ENCODE results near the gene KRTAP10-12. TPM values are rescaled to one million over a fixed set of nuclear protein-coding genes. Genes with fewer than 3 reads are reported as not detected.

The KRTAP10-12 gene
- total RNA-seq, 1 donor, result not detected

DNA sequence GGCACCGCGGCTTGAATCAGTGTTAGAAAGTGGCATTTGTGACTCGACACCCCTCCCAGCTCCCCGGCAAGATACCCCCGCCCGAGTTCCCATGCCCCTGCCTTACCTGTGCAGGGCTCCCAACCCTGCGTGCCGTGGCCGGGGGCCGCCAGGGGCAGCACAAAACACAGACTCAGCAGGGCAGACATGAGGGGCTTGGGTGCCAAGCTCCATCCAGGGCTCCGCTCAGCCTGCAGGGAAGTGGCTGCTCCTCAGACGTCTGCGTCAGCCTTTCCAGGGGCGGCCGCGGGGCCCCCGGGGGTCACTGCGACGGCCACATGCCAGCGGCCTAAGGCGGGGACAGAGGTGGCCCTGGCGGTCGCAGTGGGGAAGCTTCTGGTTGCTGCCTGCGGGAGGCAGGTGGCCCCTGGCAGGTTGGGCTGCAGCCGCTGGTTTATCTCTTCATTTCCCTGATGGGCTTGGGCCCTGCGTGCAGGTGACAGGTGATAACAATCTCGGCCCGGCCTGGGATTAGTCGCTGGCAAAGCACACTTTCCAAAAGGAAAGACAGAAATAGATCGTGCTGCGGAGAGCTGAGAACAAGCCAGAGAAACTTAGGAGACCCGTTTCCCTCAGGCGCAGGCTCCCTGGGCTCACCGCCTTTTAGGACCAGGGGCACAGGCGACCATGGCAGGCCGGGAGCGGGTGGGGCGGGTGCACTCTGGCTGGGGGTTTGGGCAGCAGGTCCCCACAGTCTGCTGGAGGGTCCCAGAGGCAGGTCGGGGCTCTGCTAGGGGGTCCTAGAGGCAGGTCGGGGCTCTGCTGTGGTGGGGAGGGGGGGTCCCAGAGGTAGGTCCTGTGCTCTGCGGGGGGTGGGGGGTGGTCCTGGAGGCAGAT lies 14.6 kb downstream of the KRTAP10-12 start, which contains the start of gene TSPEAR:
Gene TSPEAR (minus strand): TSS at position 246 of the 876 bp plus-strand sequence. CDS start 58 bp downstream, at position 188.
- Histone ChIP-seq H3K27me3 (ENCODE audit: insufficient read depth, low read length) (peaks cover 79% of the 10 kb centered on the region), H3K4me3 (ENCODE audit: insufficient read depth, low read length) (no peak within 1 kb of the TSS), H3K36me3 (ENCODE audit: insufficient read depth, low read length) (no peaks in the 10 kb centered on the region), H3K79me2 (ENCODE audit: insufficient read depth, low read length) (no peaks in the 10 kb centered on the region), H3K4me2 (ENCODE audit: insufficient read depth, low read length) (no peak within 1 kb of the TSS), H4K20me1 (ENCODE audit: insufficient read depth, low read length) (no peaks in the 10 kb centered on the region), H3K27ac (ENCODE audit: low read depth, low read length) (no peak within 1 kb of the TSS), H2AFZ (ENCODE audit: low read length) (no peak within 1 kb of the TSS), H3K9me3 (ENCODE audit: low read depth, low read length) (no peaks in the 10 kb centered on the region), H3K4me1 (ENCODE audit: insufficient read depth, low read length) (no peaks in the 10 kb centered on the region)
- DNase-seq (ENCODE audit: insufficient read length, low spot score, missing footprints), result peak; percentile 79
- TF ChIP-seq CTCF (IDR thresholded peaks at IDR 0.05; ENCODE audit: extremely low read depth, low read depth, low read length), result no peak

DNA sequence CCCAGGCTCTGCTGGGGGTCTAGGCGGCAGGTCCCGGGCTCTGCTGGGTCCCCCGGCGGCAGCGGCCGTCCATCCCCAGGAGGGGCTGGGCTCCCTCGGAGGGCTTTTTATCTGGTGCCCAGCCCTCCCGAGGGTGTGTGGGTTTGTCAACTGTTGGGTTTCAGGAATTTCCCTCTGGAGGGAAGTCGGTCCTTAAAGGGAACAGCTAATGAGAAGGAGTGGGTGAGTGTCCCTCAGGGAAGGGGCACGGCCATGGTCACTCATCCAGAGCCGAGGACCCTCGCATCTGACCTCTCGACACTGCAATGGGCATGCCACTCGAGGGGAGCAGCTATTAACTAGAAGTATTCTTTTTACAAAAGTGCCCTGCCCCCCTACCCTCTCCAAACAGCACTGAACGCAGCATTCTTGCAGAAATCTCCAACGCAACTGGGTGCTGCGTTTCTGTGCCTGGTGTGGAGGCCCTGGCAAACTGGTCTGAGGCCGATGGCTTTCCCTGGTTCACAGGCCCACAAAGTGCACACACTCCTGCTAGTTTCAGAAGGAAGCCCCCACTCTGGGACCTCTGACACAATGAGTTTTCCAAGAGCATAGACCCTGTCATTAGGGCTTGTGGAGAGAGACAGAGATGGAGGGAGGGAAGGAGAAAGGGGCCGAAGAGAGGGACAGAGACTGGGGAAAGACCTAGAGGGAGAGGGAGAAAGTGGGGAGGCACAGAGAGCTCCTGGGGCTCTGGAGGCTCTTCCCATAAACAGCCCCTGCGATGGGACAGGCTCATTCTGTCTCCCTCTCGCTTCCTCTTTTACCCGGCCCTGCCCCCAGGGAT lies 15.4 kb downstream of the KRTAP10-12 start:
- Histone ChIP-seq H2AFZ (ENCODE audit: low read length) (no peak overlapping the region), H3K27me3 (ENCODE audit: insufficient read depth, low read length) (peaks cover 74% of the 10 kb centered on the region), H3K36me3 (ENCODE audit: insufficient read depth, low read length) (no peaks in the 10 kb centered on the region), H3K4me2 (ENCODE audit: insufficient read depth, low read length) (no peak overlapping the region), H3K79me2 (ENCODE audit: insufficient read depth, low read length) (no peaks in the 10 kb centered on the region), H3K27ac (ENCODE audit: low read depth, low read length) (no peak overlapping the region), H3K9me3 (ENCODE audit: low read depth, low read length) (no peaks in the 10 kb centered on the region), H3K4me3 (ENCODE audit: insufficient read depth, low read length) (no peak overlapping the region), H3K4me1 (ENCODE audit: insufficient read depth, low read length) (no peaks in the 10 kb centered on the region), H4K20me1 (ENCODE audit: insufficient read depth, low read length) (no peaks in the 10 kb centered on the region)
- TF ChIP-seq CTCF (IDR thresholded peaks at IDR 0.05; ENCODE audit: extremely low read depth, low read depth, low read length), result no peak
- peak; percentile 51 for DNase-seq (ENCODE audit: insufficient read length, low spot score, missing footprints)

DNA sequence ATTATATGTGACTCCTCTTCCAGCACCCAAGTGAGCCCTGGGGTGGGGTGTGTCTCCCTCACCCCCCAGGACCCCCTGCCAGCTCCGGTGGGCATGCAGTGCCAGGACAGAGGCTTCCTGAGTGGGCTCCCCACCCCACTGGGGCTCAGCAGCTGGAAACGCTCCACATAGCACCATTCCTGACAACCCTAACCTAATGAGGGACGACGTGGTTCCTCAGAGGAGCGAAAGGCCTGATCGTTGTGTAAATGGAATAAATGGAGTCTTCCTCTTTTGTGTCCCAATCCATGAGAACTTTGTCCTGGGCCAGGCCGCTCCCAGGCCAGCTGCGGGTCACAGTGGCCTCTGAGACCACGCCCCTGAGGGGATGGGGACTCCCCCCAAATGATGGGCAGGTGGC lies 16.2 kb downstream of the KRTAP10-12 start:
- H3K36me3 ChIP-seq (ENCODE audit: insufficient read depth, low read length), result no peaks in the 10 kb centered on the region
- H3K9me3 ChIP-seq (ENCODE audit: low read depth, low read length), result no peaks in the 10 kb centered on the region
- no peak for TF ChIP-seq CTCF (IDR thresholded peaks at IDR 0.05; ENCODE audit: extremely low read depth, low read depth, low read length)
- H3K4me3 ChIP-seq (ENCODE audit: insufficient read depth, low read length), result no peak overlapping the region
- H3K27me3 ChIP-seq (ENCODE audit: insufficient read depth, low read length), result peaks cover 72% of the 10 kb centered on the region
- H3K4me1 ChIP-seq (ENCODE audit: insufficient read depth, low read length), result no peaks in the 10 kb centered on the region
- H3K4me2 ChIP-seq (ENCODE audit: insufficient read depth, low read length), result no peak overlapping the region
- peak; percentile 62 for DNase-seq (ENCODE audit: insufficient read length, low spot score, missing footprints)
- no peak overlapping the region for H2AFZ ChIP-seq (ENCODE audit: low read length)
- H3K79me2 ChIP-seq (ENCODE audit: insufficient read depth, low read length), result no peaks in the 10 kb centered on the region
- no peak overlapping the region for H3K27ac ChIP-seq (ENCODE audit: low read depth, low read length)
- no peaks in the 10 kb centered on the region for H4K20me1 ChIP-seq (ENCODE audit: insufficient read depth, low read length)

- no peak for DNase-seq (ENCODE audit: insufficient read length, low spot score, missing footprints)
- H3K4me3 ChIP-seq (ENCODE audit: insufficient read depth, low read length), result no peak overlapping the region
- no peak overlapping the region for H3K27ac ChIP-seq (ENCODE audit: low read depth, low read length)
- no peak overlapping the region for H2AFZ ChIP-seq (ENCODE audit: low read length)
- H3K4me2 ChIP-seq (ENCODE audit: insufficient read depth, low read length), result no peak overlapping the region
- H3K9me3 ChIP-seq (ENCODE audit: low read depth, low read length), result no peaks in the 10 kb centered on the region
- H4K20me1 ChIP-seq (ENCODE audit: insufficient read depth, low read length), result no peaks in the 10 kb centered on the region
- no peak for TF ChIP-seq CTCF (IDR thresholded peaks at IDR 0.05; ENCODE audit: extremely low read depth, low read depth, low read length)
- no peaks in the 10 kb centered on the region for H3K36me3 ChIP-seq (ENCODE audit: insufficient read depth, low read length)
- no peaks in the 10 kb centered on the region for H3K79me2 ChIP-seq (ENCODE audit: insufficient read depth, low read length)
- no peaks in the 10 kb centered on the region for H3K4me1 ChIP-seq (ENCODE audit: insufficient read depth, low read length)
- peaks cover 72% of the 10 kb centered on the region for H3K27me3 ChIP-seq (ENCODE audit: insufficient read depth, low read length)
Measured at GRCh38 chr21:44713846-44714245, 16.9 kb downstream of the KRTAP10-12 start.
